ENCODE data around the gene ISLR2. TPM values are rescaled to one million over a fixed set of nuclear protein-coding genes. Genes with fewer than 3 reads are reported as not detected.
A peak's percentile ranks its signal among the peaks of the same experiment; 100 is the strongest.

ISLR2 gene
- total RNA-seq, 1 experiment from 2014 or later: 8.9 TPM

DNA sequence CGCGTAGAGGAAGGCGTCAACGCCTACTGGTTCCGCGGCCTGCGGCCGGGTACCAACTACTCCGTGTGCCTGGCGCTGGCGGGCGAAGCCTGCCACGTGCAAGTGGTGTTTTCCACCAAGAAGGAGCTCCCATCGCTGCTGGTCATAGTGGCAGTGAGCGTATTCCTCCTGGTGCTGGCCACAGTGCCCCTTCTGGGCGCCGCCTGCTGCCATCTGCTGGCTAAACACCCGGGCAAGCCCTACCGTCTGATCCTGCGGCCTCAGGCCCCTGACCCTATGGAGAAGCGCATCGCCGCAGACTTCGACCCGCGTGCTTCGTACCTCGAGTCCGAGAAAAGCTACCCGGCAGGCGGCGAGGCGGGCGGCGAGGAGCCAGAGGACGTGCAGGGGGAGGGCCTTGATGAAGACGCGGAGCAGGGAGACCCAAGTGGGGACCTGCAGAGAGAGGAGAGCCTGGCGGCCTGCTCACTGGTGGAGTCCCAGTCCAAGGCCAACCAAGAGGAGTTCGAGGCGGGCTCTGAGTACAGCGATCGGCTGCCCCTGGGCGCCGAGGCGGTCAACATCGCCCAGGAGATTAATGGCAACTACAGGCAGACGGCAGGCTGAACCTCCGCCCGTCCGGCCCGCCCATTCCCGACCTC is 4.1 kb downstream of the ISLR2 start (continued):
- TF ChIP-seq, protein P1, sequence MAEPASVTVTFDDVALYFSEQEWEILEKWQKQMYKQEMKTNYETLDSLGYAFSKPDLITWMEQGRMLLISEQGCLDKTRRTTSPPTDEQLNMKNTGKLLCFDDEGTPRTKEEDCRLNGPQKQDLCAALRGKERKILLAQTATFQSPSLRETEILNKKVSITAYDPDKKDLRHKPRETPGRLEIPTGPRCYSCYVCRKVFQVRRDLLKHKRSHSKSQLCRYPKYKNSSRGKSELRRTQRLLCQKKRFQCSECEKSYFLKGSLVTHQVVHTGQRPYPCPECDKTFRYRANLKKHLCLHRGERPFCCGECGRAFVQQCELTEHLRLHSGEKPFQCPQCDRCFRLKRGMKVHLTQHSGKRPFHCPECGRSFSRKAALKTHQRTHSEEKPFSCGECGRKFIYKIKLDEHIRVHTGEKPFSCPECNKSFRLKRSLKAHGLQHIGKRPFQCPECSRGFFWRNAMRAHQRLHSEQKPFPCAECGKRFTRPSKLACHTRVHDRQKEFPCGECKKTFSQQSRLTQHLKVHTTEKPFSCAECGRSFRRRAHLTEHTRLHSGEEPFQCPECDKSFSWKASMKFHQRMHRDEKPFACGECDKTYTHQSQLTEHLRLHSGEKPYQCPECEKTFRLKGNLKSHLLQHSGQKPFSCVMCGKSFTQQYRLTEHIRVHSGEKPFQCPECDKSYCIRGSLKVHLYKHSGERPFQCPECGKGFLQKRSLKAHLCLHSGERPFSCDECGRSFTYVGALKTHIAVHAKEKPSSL (CRISPR knock-in tag; conservative IDR thresholded peaks at IDR 0.05): no peak
- TF ChIP-seq CREB1 (CRISPR knock-in tag; IDR thresholded peaks at IDR 0.05): peak; percentile 68; the same call in 1 of the 2 replicates
- 0 out of 2 replicates have a peak, but pooled peaks have one; percentile 8 for TF ChIP-seq NFYB (CRISPR knock-in tag; conservative IDR thresholded peaks at IDR 0.05; ENCODE audit: low read depth)
- TF ChIP-seq MYBL2 (CRISPR knock-in tag; IDR thresholded peaks at IDR 0.05): no peak
- TF ChIP-seq, protein P2, sequence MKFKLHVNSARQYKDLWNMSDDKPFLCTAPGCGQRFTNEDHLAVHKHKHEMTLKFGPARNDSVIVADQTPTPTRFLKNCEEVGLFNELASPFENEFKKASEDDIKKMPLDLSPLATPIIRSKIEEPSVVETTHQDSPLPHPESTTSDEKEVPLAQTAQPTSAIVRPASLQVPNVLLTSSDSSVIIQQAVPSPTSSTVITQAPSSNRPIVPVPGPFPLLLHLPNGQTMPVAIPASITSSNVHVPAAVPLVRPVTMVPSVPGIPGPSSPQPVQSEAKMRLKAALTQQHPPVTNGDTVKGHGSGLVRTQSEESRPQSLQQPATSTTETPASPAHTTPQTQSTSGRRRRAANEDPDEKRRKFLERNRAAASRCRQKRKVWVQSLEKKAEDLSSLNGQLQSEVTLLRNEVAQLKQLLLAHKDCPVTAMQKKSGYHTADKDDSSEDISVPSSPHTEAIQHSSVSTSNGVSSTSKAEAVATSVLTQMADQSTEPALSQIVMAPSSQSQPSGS (CRISPR knock-in tag; IDR thresholded peaks at IDR 0.05; ENCODE audit: borderline replicate concordance, low read depth): peak; percentile 57; the same call in 1 of the 2 replicates
- TF ChIP-seq, protein P3, sequence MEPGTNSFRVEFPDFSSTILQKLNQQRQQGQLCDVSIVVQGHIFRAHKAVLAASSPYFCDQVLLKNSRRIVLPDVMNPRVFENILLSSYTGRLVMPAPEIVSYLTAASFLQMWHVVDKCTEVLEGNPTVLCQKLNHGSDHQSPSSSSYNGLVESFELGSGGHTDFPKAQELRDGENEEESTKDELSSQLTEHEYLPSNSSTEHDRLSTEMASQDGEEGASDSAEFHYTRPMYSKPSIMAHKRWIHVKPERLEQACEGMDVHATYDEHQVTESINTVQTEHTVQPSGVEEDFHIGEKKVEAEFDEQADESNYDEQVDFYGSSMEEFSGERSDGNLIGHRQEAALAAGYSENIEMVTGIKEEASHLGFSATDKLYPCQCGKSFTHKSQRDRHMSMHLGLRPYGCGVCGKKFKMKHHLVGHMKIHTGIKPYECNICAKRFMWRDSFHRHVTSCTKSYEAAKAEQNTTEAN (CRISPR knock-in tag; IDR thresholded peaks at IDR 0.05): peak; percentile 68; the same call in 1 of the 2 replicates
- TF ChIP-seq, protein P4, sequence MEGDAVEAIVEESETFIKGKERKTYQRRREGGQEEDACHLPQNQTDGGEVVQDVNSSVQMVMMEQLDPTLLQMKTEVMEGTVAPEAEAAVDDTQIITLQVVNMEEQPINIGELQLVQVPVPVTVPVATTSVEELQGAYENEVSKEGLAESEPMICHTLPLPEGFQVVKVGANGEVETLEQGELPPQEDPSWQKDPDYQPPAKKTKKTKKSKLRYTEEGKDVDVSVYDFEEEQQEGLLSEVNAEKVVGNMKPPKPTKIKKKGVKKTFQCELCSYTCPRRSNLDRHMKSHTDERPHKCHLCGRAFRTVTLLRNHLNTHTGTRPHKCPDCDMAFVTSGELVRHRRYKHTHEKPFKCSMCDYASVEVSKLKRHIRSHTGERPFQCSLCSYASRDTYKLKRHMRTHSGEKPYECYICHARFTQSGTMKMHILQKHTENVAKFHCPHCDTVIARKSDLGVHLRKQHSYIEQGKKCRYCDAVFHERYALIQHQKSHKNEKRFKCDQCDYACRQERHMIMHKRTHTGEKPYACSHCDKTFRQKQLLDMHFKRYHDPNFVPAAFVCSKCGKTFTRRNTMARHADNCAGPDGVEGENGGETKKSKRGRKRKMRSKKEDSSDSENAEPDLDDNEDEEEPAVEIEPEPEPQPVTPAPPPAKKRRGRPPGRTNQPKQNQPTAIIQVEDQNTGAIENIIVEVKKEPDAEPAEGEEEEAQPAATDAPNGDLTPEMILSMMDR (IDR thresholded peaks at IDR 0.05): peak; percentile 62
- no peak for TF ChIP-seq ZNF416 (CRISPR knock-in tag; IDR thresholded peaks at IDR 0.05)
- peak; percentile 96 for TF ChIP-seq ETV6 (CRISPR knock-in tag; IDR thresholded peaks at IDR 0.05)
- TF ChIP-seq FOXJ3 (CRISPR knock-in tag; IDR thresholded peaks at IDR 0.05; ENCODE audit: borderline replicate concordance): no peak
- TF ChIP-seq, protein P5, sequence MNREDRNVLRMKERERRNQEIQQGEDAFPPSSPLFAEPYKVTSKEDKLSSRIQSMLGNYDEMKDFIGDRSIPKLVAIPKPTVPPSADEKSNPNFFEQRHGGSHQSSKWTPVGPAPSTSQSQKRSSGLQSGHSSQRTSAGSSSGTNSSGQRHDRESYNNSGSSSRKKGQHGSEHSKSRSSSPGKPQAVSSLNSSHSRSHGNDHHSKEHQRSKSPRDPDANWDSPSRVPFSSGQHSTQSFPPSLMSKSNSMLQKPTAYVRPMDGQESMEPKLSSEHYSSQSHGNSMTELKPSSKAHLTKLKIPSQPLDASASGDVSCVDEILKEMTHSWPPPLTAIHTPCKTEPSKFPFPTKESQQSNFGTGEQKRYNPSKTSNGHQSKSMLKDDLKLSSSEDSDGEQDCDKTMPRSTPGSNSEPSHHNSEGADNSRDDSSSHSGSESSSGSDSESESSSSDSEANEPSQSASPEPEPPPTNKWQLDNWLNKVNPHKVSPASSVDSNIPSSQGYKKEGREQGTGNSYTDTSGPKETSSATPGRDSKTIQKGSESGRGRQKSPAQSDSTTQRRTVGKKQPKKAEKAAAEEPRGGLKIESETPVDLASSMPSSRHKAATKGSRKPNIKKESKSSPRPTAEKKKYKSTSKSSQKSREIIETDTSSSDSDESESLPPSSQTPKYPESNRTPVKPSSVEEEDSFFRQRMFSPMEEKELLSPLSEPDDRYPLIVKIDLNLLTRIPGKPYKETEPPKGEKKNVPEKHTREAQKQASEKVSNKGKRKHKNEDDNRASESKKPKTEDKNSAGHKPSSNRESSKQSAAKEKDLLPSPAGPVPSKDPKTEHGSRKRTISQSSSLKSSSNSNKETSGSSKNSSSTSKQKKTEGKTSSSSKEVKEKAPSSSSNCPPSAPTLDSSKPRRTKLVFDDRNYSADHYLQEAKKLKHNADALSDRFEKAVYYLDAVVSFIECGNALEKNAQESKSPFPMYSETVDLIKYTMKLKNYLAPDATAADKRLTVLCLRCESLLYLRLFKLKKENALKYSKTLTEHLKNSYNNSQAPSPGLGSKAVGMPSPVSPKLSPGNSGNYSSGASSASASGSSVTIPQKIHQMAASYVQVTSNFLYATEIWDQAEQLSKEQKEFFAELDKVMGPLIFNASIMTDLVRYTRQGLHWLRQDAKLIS (CRISPR knock-in tag; IDR thresholded peaks at IDR 0.05; ENCODE audit: borderline replicate concordance): peak; percentile 80; the same call in 1 of the 2 replicates
- TF ChIP-seq NR1H2 (CRISPR knock-in tag; IDR thresholded peaks at IDR 0.05): no peak
- TF ChIP-seq ZNF219 (CRISPR knock-in tag; IDR thresholded peaks at IDR 0.05; ENCODE audit: borderline replicate concordance): no peak
- TF ChIP-seq RELA (CRISPR knock-in tag; IDR thresholded peaks at IDR 0.05; ENCODE audit: borderline replicate concordance): no peak
- TF ChIP-seq, protein P6, sequence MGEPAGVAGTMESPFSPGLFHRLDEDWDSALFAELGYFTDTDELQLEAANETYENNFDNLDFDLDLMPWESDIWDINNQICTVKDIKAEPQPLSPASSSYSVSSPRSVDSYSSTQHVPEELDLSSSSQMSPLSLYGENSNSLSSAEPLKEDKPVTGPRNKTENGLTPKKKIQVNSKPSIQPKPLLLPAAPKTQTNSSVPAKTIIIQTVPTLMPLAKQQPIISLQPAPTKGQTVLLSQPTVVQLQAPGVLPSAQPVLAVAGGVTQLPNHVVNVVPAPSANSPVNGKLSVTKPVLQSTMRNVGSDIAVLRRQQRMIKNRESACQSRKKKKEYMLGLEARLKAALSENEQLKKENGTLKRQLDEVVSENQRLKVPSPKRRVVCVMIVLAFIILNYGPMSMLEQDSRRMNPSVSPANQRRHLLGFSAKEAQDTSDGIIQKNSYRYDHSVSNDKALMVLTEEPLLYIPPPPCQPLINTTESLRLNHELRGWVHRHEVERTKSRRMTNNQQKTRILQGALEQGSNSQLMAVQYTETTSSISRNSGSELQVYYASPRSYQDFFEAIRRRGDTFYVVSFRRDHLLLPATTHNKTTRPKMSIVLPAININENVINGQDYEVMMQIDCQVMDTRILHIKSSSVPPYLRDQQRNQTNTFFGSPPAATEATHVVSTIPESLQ (CRISPR knock-in tag; IDR thresholded peaks at IDR 0.05): no peak
- TF ChIP-seq, protein P7, sequence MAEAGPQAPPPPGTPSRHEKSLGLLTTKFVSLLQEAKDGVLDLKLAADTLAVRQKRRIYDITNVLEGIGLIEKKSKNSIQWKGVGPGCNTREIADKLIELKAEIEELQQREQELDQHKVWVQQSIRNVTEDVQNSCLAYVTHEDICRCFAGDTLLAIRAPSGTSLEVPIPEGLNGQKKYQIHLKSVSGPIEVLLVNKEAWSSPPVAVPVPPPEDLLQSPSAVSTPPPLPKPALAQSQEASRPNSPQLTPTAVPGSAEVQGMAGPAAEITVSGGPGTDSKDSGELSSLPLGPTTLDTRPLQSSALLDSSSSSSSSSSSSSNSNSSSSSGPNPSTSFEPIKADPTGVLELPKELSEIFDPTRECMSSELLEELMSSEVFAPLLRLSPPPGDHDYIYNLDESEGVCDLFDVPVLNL (CRISPR knock-in tag; IDR thresholded peaks at IDR 0.05; ENCODE audit: borderline replicate concordance, low read depth): no peak
- no peak for TF ChIP-seq PRRX2 (CRISPR knock-in tag; IDR thresholded peaks at IDR 0.05)
- TF ChIP-seq, protein P8, sequence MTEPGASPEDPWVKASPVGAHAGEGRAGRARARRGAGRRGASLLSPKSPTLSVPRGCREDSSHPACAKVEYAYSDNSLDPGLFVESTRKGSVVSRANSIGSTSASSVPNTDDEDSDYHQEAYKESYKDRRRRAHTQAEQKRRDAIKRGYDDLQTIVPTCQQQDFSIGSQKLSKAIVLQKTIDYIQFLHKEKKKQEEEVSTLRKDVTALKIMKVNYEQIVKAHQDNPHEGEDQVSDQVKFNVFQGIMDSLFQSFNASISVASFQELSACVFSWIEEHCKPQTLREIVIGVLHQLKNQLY (CRISPR knock-in tag; IDR thresholded peaks at IDR 0.05): no peak
- TF ChIP-seq, protein P9, sequence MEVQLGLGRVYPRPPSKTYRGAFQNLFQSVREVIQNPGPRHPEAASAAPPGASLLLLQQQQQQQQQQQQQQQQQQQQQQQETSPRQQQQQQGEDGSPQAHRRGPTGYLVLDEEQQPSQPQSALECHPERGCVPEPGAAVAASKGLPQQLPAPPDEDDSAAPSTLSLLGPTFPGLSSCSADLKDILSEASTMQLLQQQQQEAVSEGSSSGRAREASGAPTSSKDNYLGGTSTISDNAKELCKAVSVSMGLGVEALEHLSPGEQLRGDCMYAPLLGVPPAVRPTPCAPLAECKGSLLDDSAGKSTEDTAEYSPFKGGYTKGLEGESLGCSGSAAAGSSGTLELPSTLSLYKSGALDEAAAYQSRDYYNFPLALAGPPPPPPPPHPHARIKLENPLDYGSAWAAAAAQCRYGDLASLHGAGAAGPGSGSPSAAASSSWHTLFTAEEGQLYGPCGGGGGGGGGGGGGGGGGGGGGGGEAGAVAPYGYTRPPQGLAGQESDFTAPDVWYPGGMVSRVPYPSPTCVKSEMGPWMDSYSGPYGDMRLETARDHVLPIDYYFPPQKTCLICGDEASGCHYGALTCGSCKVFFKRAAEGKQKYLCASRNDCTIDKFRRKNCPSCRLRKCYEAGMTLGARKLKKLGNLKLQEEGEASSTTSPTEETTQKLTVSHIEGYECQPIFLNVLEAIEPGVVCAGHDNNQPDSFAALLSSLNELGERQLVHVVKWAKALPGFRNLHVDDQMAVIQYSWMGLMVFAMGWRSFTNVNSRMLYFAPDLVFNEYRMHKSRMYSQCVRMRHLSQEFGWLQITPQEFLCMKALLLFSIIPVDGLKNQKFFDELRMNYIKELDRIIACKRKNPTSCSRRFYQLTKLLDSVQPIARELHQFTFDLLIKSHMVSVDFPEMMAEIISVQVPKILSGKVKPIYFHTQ (CRISPR knock-in tag; IDR thresholded peaks at IDR 0.05): no peak

All from WTC11 (cell line).